ENCODE data around the gene ACTR1B.

GRCh38 chr2:97617911-97618310 is 45.9 kb downstream of the ACTR1B start:
- TF ChIP-seq POLR2A (IDR thresholded peaks at IDR 0.05): no peak
- TF ChIP-seq, protein P1, sequence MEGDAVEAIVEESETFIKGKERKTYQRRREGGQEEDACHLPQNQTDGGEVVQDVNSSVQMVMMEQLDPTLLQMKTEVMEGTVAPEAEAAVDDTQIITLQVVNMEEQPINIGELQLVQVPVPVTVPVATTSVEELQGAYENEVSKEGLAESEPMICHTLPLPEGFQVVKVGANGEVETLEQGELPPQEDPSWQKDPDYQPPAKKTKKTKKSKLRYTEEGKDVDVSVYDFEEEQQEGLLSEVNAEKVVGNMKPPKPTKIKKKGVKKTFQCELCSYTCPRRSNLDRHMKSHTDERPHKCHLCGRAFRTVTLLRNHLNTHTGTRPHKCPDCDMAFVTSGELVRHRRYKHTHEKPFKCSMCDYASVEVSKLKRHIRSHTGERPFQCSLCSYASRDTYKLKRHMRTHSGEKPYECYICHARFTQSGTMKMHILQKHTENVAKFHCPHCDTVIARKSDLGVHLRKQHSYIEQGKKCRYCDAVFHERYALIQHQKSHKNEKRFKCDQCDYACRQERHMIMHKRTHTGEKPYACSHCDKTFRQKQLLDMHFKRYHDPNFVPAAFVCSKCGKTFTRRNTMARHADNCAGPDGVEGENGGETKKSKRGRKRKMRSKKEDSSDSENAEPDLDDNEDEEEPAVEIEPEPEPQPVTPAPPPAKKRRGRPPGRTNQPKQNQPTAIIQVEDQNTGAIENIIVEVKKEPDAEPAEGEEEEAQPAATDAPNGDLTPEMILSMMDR (IDR thresholded peaks at IDR 0.05): no peak

All from lower leg skin (tissue), 3 donors.